Activated CD8-positive, alpha-beta memory T cell treated with anti-CD3 and anti-CD28 coated beads for 4 hours (primary cell): Measurements from ENCODE around the gene XRCC3.

Experiments
- DNase-seq, 2 donors: peaks; one replicate each; pipeline ENCODE4 v3.0.0-alpha.2; 2020; ENCODE audit warnings: low read depth in 2 of 2

The XRCC3 gene

DNA sequence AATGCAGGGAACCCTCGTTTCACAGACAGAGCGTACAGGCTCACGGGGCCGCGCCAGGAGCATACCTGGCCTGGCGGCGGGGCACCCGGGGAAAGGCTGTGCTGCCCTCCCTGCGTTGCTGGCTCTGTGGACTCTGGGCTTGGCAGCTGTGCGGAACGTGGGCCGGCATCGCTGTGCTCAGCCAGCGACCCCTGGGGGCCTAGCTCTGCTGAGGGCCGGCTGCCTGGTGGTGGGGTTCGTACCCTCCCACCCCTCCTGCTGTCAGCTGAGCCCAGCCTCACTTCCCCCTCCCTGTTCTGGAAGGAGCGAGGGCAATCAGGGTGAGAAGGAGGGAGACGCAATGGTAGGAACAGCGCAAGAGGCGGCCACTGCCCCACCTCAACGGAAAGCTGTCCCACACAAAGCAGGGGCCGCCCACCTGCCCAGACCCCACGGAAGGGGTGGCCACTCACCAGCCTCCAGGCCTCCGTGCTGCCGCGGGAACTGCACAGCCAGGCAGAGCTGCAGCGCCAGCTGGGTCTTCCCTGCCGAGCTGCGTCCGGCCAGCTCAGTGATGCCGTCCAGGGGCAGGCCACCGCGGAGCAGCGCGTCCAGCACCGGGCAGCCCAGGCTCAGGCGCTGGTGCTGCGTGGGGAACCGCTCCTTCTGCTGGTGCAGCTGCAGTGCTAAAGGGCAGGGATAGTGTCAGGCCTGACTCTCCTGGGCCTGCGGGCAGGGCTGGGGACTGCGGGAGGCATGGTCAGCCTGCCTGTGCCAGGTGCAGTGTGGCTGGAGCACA lies 8.5 kb downstream of the XRCC3 start:
- no peak for DNase-seq

DNA sequence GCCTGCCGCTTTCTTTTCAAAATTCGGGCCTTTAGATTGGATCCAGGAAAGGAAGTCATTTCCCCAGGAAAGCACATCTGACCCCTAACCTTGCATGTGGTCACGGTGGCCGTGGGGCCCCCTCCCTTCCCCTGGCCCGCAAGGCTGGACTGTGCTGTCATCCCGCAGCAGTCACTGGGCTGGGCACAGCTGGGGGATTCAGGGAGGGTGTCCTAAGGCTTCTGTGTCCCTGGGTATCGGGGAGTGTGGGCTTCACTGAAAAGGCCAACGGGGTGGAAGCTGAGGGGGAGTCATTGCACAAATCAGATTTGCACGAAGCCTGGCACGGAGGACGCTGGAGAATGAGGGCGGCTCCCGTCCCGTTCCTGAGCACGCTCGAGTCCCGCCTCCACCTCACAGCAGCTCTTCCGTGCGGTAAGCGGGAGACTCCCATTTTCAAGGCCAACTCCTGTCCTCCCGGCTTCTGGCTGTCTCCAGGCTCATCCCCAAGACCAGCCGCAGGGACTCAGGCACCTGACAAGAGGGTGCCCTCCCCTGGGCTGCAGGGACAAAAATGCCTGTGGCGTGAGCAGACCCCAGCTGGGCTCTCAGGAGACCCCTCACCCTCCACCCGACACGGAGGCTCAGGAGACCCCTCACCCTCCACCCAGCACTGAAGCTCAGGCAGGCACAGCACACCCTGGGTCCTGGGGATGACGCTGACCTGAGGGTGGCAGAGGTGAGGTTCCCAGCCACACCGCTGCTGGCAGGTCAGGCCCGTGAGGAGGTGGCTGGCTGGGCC lies 9.6 kb downstream of the XRCC3 start:
- no peak for DNase-seq

- DNase-seq, result no peak
Measured at GRCh38 chr14:103705118-103705503, 10.1 kb downstream of the XRCC3 start.

DNA sequence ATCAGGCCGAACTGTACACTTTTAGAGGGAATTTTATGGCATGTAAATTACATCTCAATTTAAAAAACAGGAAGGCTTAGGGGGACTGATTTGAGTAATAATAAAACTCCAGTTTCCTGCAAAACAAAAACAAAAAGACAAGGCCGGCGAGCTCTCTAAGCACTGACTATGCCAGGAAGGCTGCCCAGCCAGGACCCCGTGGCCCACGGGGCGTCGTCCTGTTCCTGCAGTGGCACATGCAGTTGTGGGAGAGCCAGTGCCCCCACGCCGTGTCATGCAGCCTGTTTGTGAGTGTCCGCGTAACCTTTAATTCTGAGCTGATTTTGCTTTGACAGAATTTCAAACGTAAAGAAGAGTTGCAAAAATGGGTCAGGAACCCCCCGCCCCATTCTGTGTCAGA lies 10.5 kb downstream of the XRCC3 start:
- DNase-seq, result no peak

GRCh38 chr14:103703433-103704385 lies 11.5 kb downstream of the XRCC3 start:
- DNase-seq, result no peak

DNA sequence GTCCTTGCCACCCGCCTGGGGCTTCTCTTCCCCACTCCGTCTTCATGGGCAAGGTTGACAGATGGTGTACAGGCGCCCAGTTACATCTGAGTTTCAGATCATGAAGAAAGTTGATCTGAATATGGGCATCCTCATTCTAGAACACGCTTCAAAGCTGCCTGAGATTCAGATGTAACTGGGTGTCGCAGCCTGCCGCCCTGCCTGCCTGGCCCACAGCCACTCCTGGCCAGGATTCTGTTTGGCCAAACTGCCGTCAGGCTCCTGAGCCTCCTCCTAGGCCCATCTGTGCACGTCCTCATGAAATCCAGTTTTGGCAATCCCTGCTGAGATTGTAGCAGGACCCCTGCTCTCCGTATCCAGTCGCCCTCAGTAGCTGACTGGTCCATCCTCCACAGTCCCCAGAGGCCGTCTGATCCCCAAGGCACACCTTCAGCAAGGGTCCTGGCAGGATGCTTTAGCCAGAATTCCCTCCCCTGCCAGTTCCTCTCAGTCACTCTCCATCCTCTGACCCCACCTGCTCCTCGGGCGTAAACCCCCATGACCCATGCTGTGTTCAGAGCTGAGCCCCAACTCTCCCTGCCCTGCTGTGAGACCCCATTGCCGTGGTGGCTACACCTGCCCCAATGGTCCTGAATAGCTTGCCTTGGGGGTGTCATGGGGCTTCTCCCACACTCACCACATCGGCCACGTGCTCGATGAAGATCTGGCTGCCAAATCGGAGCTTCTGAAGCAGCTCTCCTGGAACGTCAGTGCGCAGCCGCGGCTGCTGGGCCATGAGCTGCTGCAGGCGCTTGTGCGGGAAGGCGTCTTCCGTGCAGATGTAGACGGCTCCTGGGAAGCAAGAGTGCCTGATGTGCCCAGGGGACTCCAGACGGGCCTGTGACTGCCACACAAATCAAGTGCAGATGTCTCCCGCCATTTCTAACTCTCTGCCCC lies 12.5 kb downstream of the XRCC3 start:
- DNase-seq, result no peak

DNA sequence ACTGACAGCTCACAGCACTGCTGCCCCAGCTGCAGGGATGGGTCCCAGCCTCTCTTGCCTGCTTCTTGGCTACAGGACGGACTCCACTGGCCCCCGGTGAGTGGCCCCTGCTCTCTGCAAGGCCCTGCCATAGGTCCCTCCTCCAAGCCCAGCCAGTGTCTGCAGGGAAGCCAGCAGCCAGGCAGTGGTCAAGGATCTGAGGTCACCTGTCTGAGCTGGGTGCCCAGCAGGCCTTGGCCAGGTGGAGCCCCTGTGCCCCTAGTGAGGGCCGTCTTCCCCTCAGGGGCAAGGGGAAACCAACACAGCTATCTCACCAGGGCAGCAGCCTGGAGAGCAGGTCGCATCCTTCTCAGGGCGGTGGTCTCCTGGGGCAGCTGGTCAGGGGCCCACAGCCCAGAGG lies 13.2 kb downstream of the XRCC3 start:
- no peak for DNase-seq

- DNase-seq, result no peak
Measured at GRCh38 chr14:103700753-103701490, 14.3 kb downstream of the XRCC3 start.

- no peak for DNase-seq
Measured at GRCh38 chr14:103699901-103700752, 15.1 kb downstream of the XRCC3 start.

- no peak for DNase-seq
Measured at GRCh38 chr14:103699261-103699661, 16.0 kb downstream of the XRCC3 start.

GRCh38 chr14:103698380-103699260 lies 16.6 kb downstream of the XRCC3 start:
- DNase-seq, result no peak

DNA sequence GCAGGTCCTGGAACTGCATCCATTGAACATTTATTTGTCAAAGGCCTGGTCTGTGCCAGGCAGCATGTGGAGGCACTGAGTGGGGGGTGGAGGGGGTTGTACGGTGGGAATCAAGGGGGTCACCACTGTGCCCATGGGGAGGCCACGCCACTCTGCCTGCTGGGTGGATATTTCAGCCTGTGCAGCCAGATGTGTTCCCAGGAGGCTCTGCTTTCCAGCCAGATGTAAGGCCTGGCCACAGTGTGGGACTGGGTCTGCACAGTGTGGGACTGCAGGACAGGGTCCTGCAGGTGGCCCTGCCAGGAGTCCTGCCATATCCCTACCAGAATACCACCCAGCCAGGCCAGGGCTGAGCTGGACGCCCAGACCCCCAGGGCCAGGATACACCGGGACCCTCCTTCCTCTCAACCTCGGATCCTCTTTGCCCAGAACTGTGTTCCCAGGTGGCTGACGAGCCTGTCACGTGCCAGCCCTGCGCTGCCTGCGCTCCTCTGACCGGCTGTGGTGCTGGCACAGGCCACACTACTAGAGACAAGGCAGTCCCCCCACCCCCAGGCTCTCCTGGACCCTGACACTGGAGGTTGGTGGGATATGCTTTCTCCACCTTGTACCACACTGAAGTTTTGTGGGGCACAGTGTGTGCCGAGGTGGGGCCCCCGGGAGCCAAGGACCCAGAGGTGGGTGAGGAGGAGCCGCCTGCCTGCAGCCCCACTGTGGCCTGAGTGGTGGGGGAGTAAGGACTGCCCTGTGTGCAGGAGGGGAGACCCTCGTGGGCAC lies 17.5 kb downstream of the XRCC3 start:
- no peak for DNase-seq

DNA sequence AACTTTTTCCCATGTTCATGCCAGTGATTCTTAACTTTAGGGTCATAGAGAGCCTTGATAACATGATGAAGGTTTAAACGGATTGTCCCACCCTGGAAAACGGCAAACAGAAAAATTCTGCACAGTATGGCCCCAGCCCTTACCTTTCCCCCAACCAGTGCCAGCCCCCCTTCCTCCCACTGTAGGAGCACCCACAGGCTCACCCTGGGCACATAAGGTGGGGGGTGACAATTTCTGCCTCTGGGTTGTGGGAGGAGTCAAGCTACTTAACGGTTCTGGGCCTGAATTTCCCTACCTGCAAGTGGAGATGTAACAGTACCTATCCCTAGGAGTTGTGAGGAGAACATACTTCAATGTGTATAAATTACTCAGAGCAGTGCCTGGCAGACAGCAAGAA lies 18.0 kb downstream of the XRCC3 start:
- no peak for DNase-seq

- no peak for DNase-seq
Measured at GRCh38 chr14:103696466-103697071, 18.7 kb downstream of the XRCC3 start.

GRCh38 chr14:103696070-103696402 lies 19.2 kb downstream of the XRCC3 start:
- no peak for DNase-seq

- DNase-seq, result no peak
Measured at GRCh38 chr14:103695296-103696069, 19.8 kb downstream of the XRCC3 start.
